Astrocyte (in vitro differentiated cells and primary cell): ENCODE measurements around the gene DNASE2B. TPM values are rescaled to one million over a fixed set of nuclear protein-coding genes. Genes with fewer than 3 reads are reported as not detected.

Source experiments
- DNase-seq: peaks from one replicate; pipeline ENCODE4 v3.0.0-alpha.2; 2010; ENCODE audit warnings: low read depth
- FAIRE-seq: peaks from 2 replicates; lab custom pipeline; 2011; peaks lifted over from hg19 to GRCh38; lab: Jason Lieb, UNC
- H2AFZ ChIP-seq: 2 replicates; pipeline ENCODE4 v1.6.0; 2012; ENCODE audit warnings: low read depth, low read length, inconsistent platforms
- H3K27ac ChIP-seq: 2 replicates; pipeline ENCODE4 v1.5.1; 2011; ENCODE audit warnings: low read depth, low read length, inconsistent platforms
- H3K27me3 ChIP-seq: 2 replicates; pipeline ENCODE4 v1.6.0; 2011; ENCODE audit warnings: low read length, inconsistent platforms; ENCODE audit not compliant: insufficient read depth
- H3K36me3 ChIP-seq: 2 replicates; pipeline ENCODE4 v1.5.1; 2011; ENCODE audit warnings: low read length, inconsistent platforms; ENCODE audit not compliant: insufficient read depth
- H3K4me1 ChIP-seq: 2 replicates; pipeline ENCODE4 v1.5.1; 2011; ENCODE audit warnings: low read length, inconsistent platforms; ENCODE audit not compliant: insufficient read depth
- H3K4me2 ChIP-seq: 2 replicates; pipeline ENCODE4 v1.6.0; 2012; ENCODE audit warnings: low read length, inconsistent platforms
- H3K4me3 ChIP-seq: 2 replicates; pipeline ENCODE4 v1.5.1; 2011; ENCODE audit warnings: low read depth, mild to moderate bottlenecking, low read length, inconsistent platforms; ENCODE audit not compliant: insufficient read depth
- H3K79me2 ChIP-seq: 2 replicates; pipeline ENCODE4 v1.6.0; 2012; ENCODE audit warnings: mild to moderate bottlenecking, low read length, inconsistent platforms; ENCODE audit not compliant: insufficient read depth
- H3K9ac ChIP-seq: 2 replicates; pipeline ENCODE4 v1.6.0; 2012; ENCODE audit warnings: mild to moderate bottlenecking, low read length, inconsistent platforms
- H3K9me3 ChIP-seq: 2 replicates; pipeline ENCODE4 v1.5.1; 2012; ENCODE audit warnings: low read depth, mild to moderate bottlenecking, low read length, inconsistent platforms; ENCODE audit not compliant: insufficient read depth
- H4K20me1 ChIP-seq: 2 replicates; pipeline ENCODE4 v1.6.0; 2012; ENCODE audit warnings: low read length, inconsistent platforms; ENCODE audit not compliant: insufficient read depth
- H3K27ac Mint-ChIP-seq: one replicate; pipeline ENCODE4 v1.8.0; 2021; ENCODE audit warnings: mild to moderate bottlenecking, mixed read lengths; ENCODE audit not compliant: unreplicated experiment
- H3K27me3 Mint-ChIP-seq: one replicate; pipeline ENCODE4 v1.8.0; 2021; ENCODE audit warnings: low read depth, mixed read lengths; ENCODE audit not compliant: unreplicated experiment
- H3K36me3 Mint-ChIP-seq: one replicate; pipeline ENCODE4 v1.8.0; 2021; ENCODE audit warnings: low read depth, mixed read lengths; ENCODE audit not compliant: unreplicated experiment
- H3K4me1 Mint-ChIP-seq: one replicate; pipeline ENCODE4 v1.8.0; 2021; ENCODE audit warnings: low read depth, mixed read lengths; ENCODE audit not compliant: unreplicated experiment
- H3K4me3 Mint-ChIP-seq: one replicate; pipeline ENCODE4 v1.8.0; 2021; ENCODE audit warnings: mild to moderate bottlenecking, moderate library complexity, mixed read lengths; ENCODE audit not compliant: unreplicated experiment
- H3K9me3 Mint-ChIP-seq: one replicate; pipeline ENCODE4 v1.8.0; 2021; ENCODE audit warnings: mild to moderate bottlenecking, mixed read lengths; ENCODE audit not compliant: unreplicated experiment
- EZH2 ChIP-seq: IDR thresholded peaks from 2 replicates; pipeline ENCODE4 v1.6.1; 2012; ENCODE audit warnings: mild to moderate bottlenecking, low read length, inconsistent platforms; ENCODE audit not compliant: insufficient read depth
- total RNA-seq: library from RNA; stranded (reverse); gene quantifications from 2 replicates; pipeline ENCODE4 v1.2.1, GENCODE V29; 2021
- TF ChIP-seq, protein P1 (sequence below): IDR thresholded peaks from 2 replicates; pipeline ENCODE4 v1.5.1; 2011; ENCODE audit warnings: low read depth, mild to moderate bottlenecking, inconsistent platforms, low read length, moderate library complexity; ENCODE audit not compliant: insufficient read depth

DNASE2B gene
- total RNA-seq, 1 donor from 2014 or later: not detected

DNA sequence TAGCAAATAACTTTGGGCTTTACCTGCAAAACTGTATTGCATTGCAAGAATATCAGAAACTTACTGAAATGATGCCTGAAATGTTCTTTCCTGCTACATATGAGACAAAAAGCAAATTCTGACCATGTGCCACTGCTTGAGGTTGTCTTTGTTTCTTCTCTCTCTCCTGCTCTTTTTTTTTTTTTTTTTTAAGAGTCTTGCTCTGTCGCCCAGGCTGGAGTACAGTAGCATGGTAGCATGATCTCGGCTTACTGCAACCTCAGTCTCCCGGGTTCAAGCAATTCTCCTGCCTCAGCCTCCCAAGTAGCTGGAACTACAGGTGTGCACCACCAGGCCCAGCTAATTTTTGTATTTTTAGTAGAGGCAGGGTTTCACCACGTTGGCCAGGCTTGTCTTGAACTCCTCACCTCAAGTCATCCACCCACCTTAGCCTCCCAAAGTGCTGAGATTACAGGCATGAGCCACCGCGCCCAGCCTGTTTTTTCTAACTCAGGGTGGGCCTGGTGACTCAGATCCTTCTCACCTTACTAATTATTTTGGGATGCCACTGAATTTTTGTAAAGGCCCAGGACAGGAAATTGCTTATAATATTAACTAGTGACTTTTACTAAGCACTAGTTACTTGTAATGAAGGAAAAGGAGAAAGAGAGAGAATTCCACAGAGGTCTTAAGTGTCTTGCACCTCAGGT, 35.9 kb downstream of the DNASE2B start:
- Histone ChIP-seq H3K79me2 (no peaks in the 10 kb centered on the region), H3K36me3 (no peaks in the 10 kb centered on the region), H3K4me2 (peak overlapping the region; percentile 82), H3K9ac (peak overlapping the region; percentile 74), H4K20me1 (no peaks in the 10 kb centered on the region), H3K4me3 (no peak overlapping the region), H3K27ac (no peak overlapping the region), H3K9me3 (no peaks in the 10 kb centered on the region), H2AFZ (no peak overlapping the region), H3K27me3 (no peaks in the 10 kb centered on the region), H3K4me1 (peaks cover 6% of the 10 kb centered on the region)
- H3K27ac Mint-ChIP-seq: no peak overlapping the region
- no peaks in the 10 kb centered on the region for H3K36me3 Mint-ChIP-seq
- H3K27me3 Mint-ChIP-seq: peaks cover 2% of the 10 kb centered on the region
- no peak overlapping the region for H3K4me3 Mint-ChIP-seq
- FAIRE-seq (no peak), DNase-seq (no peak)
- peaks cover 3% of the 10 kb centered on the region for H3K4me1 Mint-ChIP-seq
- TF ChIP-seq, protein P1, sequence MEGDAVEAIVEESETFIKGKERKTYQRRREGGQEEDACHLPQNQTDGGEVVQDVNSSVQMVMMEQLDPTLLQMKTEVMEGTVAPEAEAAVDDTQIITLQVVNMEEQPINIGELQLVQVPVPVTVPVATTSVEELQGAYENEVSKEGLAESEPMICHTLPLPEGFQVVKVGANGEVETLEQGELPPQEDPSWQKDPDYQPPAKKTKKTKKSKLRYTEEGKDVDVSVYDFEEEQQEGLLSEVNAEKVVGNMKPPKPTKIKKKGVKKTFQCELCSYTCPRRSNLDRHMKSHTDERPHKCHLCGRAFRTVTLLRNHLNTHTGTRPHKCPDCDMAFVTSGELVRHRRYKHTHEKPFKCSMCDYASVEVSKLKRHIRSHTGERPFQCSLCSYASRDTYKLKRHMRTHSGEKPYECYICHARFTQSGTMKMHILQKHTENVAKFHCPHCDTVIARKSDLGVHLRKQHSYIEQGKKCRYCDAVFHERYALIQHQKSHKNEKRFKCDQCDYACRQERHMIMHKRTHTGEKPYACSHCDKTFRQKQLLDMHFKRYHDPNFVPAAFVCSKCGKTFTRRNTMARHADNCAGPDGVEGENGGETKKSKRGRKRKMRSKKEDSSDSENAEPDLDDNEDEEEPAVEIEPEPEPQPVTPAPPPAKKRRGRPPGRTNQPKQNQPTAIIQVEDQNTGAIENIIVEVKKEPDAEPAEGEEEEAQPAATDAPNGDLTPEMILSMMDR: no peak
- no peak for TF ChIP-seq EZH2
- H3K9me3 Mint-ChIP-seq: peaks cover 3% of the 10 kb centered on the region

DNA sequence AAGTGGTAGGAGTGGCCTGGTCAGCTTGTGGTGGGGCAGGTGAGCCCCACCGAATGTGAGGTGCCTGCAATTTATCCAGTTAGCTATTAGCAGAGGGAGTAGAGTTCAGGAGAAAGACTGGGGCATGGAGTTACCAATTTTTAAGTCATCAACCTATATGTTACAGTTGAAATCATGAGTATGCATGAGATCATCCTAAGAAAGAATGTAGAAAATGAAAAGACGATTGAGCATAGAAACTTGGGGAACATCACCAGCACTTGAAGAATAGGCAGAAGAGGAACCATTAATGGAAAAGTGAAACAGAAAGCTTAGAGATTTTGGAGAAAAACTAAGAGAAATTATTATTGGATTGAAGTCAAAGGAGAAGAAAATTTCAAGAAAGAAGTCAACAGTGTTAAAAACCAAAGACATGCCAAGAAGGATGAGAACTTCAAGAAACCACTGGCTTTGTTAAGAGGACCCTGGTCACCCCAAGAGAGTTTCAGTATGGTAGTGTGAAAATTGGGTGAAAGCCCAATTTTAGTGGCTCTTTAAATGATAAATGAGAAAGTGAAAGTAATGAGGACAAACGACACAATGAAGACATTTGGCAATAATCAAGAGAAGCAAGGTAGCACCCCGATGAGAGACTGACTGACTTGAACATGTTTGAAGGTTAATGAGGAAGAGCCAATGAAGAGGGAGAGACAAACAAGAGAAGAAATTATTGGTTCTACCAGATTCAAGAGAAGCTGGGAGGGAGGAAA, 36.7 kb downstream of the DNASE2B start:
- Histone ChIP-seq H3K27me3 (no peaks in the 10 kb centered on the region), H3K9me3 (no peaks in the 10 kb centered on the region), H3K4me2 (no peak overlapping the region), H3K4me1 (peaks cover 6% of the 10 kb centered on the region), H3K36me3 (no peaks in the 10 kb centered on the region), H3K79me2 (no peaks in the 10 kb centered on the region), H3K4me3 (no peak overlapping the region), H4K20me1 (no peaks in the 10 kb centered on the region), H2AFZ (no peak overlapping the region), H3K27ac (no peak overlapping the region), H3K9ac (no peak overlapping the region)
- Mint-ChIP-seq H3K27me3 (peaks cover 2% of the 10 kb centered on the region), H3K4me1 (peaks cover 3% of the 10 kb centered on the region), H3K36me3 (no peaks in the 10 kb centered on the region), H3K27ac (no peak overlapping the region), H3K4me3 (no peak overlapping the region), H3K9me3 (no peaks in the 10 kb centered on the region)
- no peak for DNase-seq
- FAIRE-seq: no peak
- TF ChIP-seq, protein P1: no peak
- TF ChIP-seq EZH2: no peak
